NCI-H526 treated with DMSO at 0.1 percent for 48 hours (cell line): Measurements from ENCODE around the gene RYR2.
"Not testable (repeated sequence)": the region's sequence is repeated elsewhere in the genome, so short reads cannot be mapped to it uniquely, and the experiment has no call there.

Source experiments
- DNase-seq: peaks from one replicate; lab custom pipeline; 2025; lab: John Stamatoyannopoulos, UW

The RYR2 gene

GRCh38 chr1:237258871-237259270 is 216.9 kb downstream of the RYR2 start:
- no peak for DNase-seq

GRCh38 chr1:237261198-237261597 is 219.2 kb downstream of the RYR2 start:
- DNase-seq = no peak

- DNase-seq = no peak
Observed at GRCh38 chr1:237267743-237268142, 225.8 kb downstream of the RYR2 start.

GRCh38 chr1:237269938-237270337 is 228.0 kb downstream of the RYR2 start:
- DNase-seq = no peak

GRCh38 chr1:237270353-237270752 is 228.4 kb downstream of the RYR2 start:
- no peak for DNase-seq

GRCh38 chr1:237277994-237278393 is 236.0 kb downstream of the RYR2 start:
- not testable (repeated sequence) for DNase-seq

GRCh38 chr1:237279629-237280028 is 237.6 kb downstream of the RYR2 start:
- no peak for DNase-seq

GRCh38 chr1:237281481-237281880 is 239.5 kb downstream of the RYR2 start:
- DNase-seq = no peak

- no peak for DNase-seq
Observed at GRCh38 chr1:237282208-237282783, 240.3 kb downstream of the RYR2 start.

- DNase-seq = no peak
Observed at GRCh38 chr1:237287876-237288521, 246.0 kb downstream of the RYR2 start.

GRCh38 chr1:237293804-237294203 is 251.8 kb downstream of the RYR2 start:
- no peak for DNase-seq

- no peak for DNase-seq
Observed at GRCh38 chr1:237296861-237297260, 254.9 kb downstream of the RYR2 start.

GRCh38 chr1:237300642-237301041 is 258.7 kb downstream of the RYR2 start:
- DNase-seq = no peak

- DNase-seq = no peak
Observed at GRCh38 chr1:237303929-237304328, 261.9 kb downstream of the RYR2 start.

GRCh38 chr1:237306726-237307125 is 264.7 kb downstream of the RYR2 start:
- DNase-seq = no peak

GRCh38 chr1:237309595-237310118 is 267.7 kb downstream of the RYR2 start:
- no peak for DNase-seq

- DNase-seq = no peak
Observed at GRCh38 chr1:237316352-237316751, 274.4 kb downstream of the RYR2 start.

GRCh38 chr1:237318748-237319147 is 276.8 kb downstream of the RYR2 start:
- DNase-seq = no peak

- no peak for DNase-seq
Observed at GRCh38 chr1:237320890-237321289, 278.9 kb downstream of the RYR2 start.

- DNase-seq = no peak
Observed at GRCh38 chr1:237324226-237324625, 282.2 kb downstream of the RYR2 start.

GRCh38 chr1:237327061-237327460 is 285.1 kb downstream of the RYR2 start:
- DNase-seq = no peak

- DNase-seq = no peak
Observed at GRCh38 chr1:237340892-237341291, 298.9 kb downstream of the RYR2 start.

GRCh38 chr1:237341391-237341790 is 299.4 kb downstream of the RYR2 start:
- DNase-seq = no peak

GRCh38 chr1:237342730-237343129 is 300.7 kb downstream of the RYR2 start:
- DNase-seq = no peak
